Measurements from ENCODE around the gene ERFL. TPM values are rescaled to one million over a fixed set of nuclear protein-coding genes. Genes with fewer than 3 reads are reported as not detected.

Gene ERFL
- total RNA-seq, 4 donors from 2014 or later, result 0.22 TPM; not detected in 3

- no peak for TF ChIP-seq CTCF (IDR thresholded peaks at IDR 0.05; ENCODE audit: low read depth)
Observed at GRCh38 chr19:41919948-41920712, 8.1 kb downstream of the ERFL start.

- no peak for TF ChIP-seq CTCF (IDR thresholded peaks at IDR 0.05; ENCODE audit: low read depth)
Observed at GRCh38 chr19:41918653-41919244, 9.5 kb downstream of the ERFL start.

GRCh38 chr19:41918095-41918494, 10.2 kb downstream of the ERFL start:
- no peak for TF ChIP-seq CTCF (IDR thresholded peaks at IDR 0.05; ENCODE audit: low read depth)

DNA sequence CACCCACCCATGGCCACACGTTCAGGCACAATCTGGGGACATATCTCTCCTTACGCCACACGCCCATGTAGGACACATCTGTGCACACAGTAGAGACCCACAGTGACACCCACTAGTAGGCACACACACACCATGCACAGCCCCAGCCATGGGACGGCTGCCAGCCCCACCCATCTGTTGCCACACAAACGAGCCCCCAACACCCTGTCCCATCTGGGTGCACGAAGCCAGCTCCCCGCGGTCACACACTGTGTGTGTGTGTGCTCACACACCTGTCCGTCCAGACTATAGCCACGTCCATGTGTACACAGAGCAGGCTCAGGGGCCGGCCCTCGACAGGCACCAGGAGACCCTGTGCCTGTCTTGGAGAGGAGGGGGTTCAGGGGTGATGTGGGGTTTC, 10.6 kb downstream of the ERFL start:
- TF ChIP-seq CTCF (IDR thresholded peaks at IDR 0.05; ENCODE audit: low read depth), result no peak

- no peak for TF ChIP-seq CTCF (IDR thresholded peaks at IDR 0.05; ENCODE audit: low read depth)
Observed at GRCh38 chr19:41915776-41916414, 12.4 kb downstream of the ERFL start.

- TF ChIP-seq CTCF (IDR thresholded peaks at IDR 0.05; ENCODE audit: low read depth), result no peak
Observed at GRCh38 chr19:41915021-41915775, 13.1 kb downstream of the ERFL start.

Data from subcutaneous adipose tissue (tissue), 4 donors.